H1 (cell line): ENCODE data around the gene NTRK1. TPM values are rescaled to one million over a fixed set of nuclear protein-coding genes. Genes with fewer than 3 reads are reported as not detected.

ENCODE experiments used
- BCL11A ChIP-seq, 2 experiments: IDR thresholded peaks; one replicate each; pipeline ENCODE4 v1.6.1; 2011; ENCODE audit warnings: low read depth in 2 of 2, low read length in 2 of 2, mild to moderate bottlenecking in 2 of 2
- CTCF ChIP-seq, 3 experiments: IDR thresholded peaks; 1 replicate in 2 of 3; 2 replicates in 1 of 3; pipeline versions ENCODE4 v1.5.1 to v1.6.1; 2011; ENCODE audit warnings: low read length in 3 of 3, mild to moderate bottlenecking in 3 of 3, inconsistent platforms in 2 of 3, low read depth in 1 of 3, moderate library complexity in 1 of 3; ENCODE audit not compliant: insufficient read depth in 1 of 3; ENCODE audit errors: control extremely low read depth in 1 of 3
- E2F6 ChIP-seq: IDR thresholded peaks from 2 replicates; pipeline ENCODE4 v1.6.1; 2012; ENCODE audit warnings: inconsistent platforms
- EP300 ChIP-seq, 2 experiments: IDR thresholded peaks; 1 replicate in 1 of 2; 2 replicates in 1 of 2; pipeline ENCODE4 v1.6.1; 2011 to 2012; ENCODE audit warnings: low read depth in 2 of 2, low read length in 2 of 2, mild to moderate bottlenecking in 2 of 2, borderline replicate concordance in 1 of 2, inconsistent platforms in 1 of 2, moderate library complexity in 1 of 2
- FOSL1 ChIP-seq: IDR thresholded peaks from 2 replicates; pipeline ENCODE4 v1.6.1; 2011; ENCODE audit warnings: mild to moderate bottlenecking, low read depth, low read length, moderate library complexity; ENCODE audit not compliant: insufficient read depth
- HDAC2 ChIP-seq, 2 experiments: fragments of 300-600 bp in 1 of 2; sonication (generic) in 1 of 2; IDR thresholded peaks; 2 replicates each; pipeline ENCODE4 v1.6.1; 2011 to 2012; ENCODE audit warnings: low read depth in 2 of 2, low read length in 2 of 2, mild to moderate bottlenecking in 2 of 2, moderate library complexity in 2 of 2, borderline replicate concordance in 1 of 2, inconsistent platforms in 1 of 2
- KDM4A ChIP-seq: IDR thresholded peaks from one replicate; pipeline ENCODE4 v1.7.1; 2012; ENCODE audit warnings: low read depth, mild to moderate bottlenecking, moderate library complexity, low read length, inconsistent platforms; ENCODE audit not compliant: severe bottlenecking
- NANOG ChIP-seq: IDR thresholded peaks from 2 replicates; pipeline ENCODE4 v1.6.1; 2011; ENCODE audit warnings: low read length, low read depth, mild to moderate bottlenecking, inconsistent platforms; ENCODE audit not compliant: insufficient read depth, poor library complexity, severe bottlenecking
- PHF8 ChIP-seq: fragments of 200-600 bp; sonication (generic); conservative IDR thresholded peaks from 2 replicates; pipeline ENCODE4 v1.7.1; 2012; ENCODE audit warnings: low read depth, mild to moderate bottlenecking, inconsistent platforms, low read length, moderate library complexity
- SIN3A ChIP-seq, 2 experiments: IDR thresholded peaks in 1 of 2; conservative IDR thresholded peaks in 1 of 2; 2 replicates each; pipeline ENCODE4 v1.6.1; 2011 to 2012; ENCODE audit warnings: low read length in 2 of 2, improper control_type of control experiment in 1 of 2, low read depth in 1 of 2, mild to moderate bottlenecking in 1 of 2
- SIRT6 ChIP-seq: IDR thresholded peaks from one replicate; pipeline ENCODE4 v1.7.1; 2012; ENCODE audit warnings: low read length, inconsistent platforms
- TEAD4 ChIP-seq: IDR thresholded peaks from 2 replicates; pipeline ENCODE4 v1.6.1; 2012; ENCODE audit warnings: low read depth, low read length, inconsistent platforms, mixed read lengths
- USF2 ChIP-seq: IDR thresholded peaks from 2 replicates; pipeline ENCODE4 v1.6.1; 2011; ENCODE audit warnings: low read length, improper control_type of control experiment
- polyA plus RNA-seq, 7 experiments: library from polyadenylated mRNA; depleted of rRNA in 3 of 7; stranded (reverse) in 5 of 7; unstranded in 2 of 7; fragments of >200 nt in 5 of 7; fragments of 200-250 nt in 2 of 7; gene quantifications; 1 replicate in 5 of 7; 2 replicates in 1 of 7; 4 replicates in 1 of 7; pipeline versions ENCODE4 v1.2.1 to v1.2.3, GENCODE V29; 2011 to 2013; ENCODE audit warnings: missing spikeins in 2 of 7, mixed read lengths in 2 of 7
- total RNA-seq: library from RNA; stranded (reverse); fragmentation: NEBNext Ultra II Directional; extraction: Animal tissue kit (Norgen Biotek cat#: 25700); gene quantifications from 2 replicates; pipeline ENCODE4 v1.2.1, GENCODE V29; 2021

Gene NTRK1
- total and polyA plus RNA-seq, 2 of the 8 experiments (the other 6 are each of a cell fraction or from before 2014, with no cell fraction given) = 0.12 to 0.24 TPM

- TF ChIP-seq CTCF (IDR thresholded peaks at IDR 0.05; ENCODE audit: control extremely low read depth in 1 of 3, insufficient read depth in 1 of 3, low read depth in 1 of 3, low read length in 3 of 3) = no peak
- TF ChIP-seq KDM4A = no peak
- TF ChIP-seq TEAD4 = no peak
- peak; percentile 64 for TF ChIP-seq E2F6
- no peak for TF ChIP-seq FOSL1
- no peak for TF ChIP-seq EP300 (IDR thresholded peaks at IDR 0.05; ENCODE audit: borderline replicate concordance in 1 of 2, low read depth in 2 of 2, low read length in 2 of 2)
- TF ChIP-seq NANOG = no peak
- 0 out of 4 replicates have a peak, but pooled peaks of 1 of the 2 experiments have one; percentile 1 for TF ChIP-seq SIN3A (conservative IDR thresholded peaks at IDR 0.05 in 1 of 2, IDR thresholded peaks at IDR 0.05 in 1 of 2; ENCODE audit: low read depth in 1 of 2, low read length in 2 of 2)
- no peak for TF ChIP-seq BCL11A (IDR thresholded peaks at IDR 0.05; ENCODE audit: low read depth in 2 of 2, low read length in 2 of 2)
- TF ChIP-seq HDAC2 (IDR thresholded peaks at IDR 0.05; ENCODE audit: borderline replicate concordance in 1 of 2, low read depth in 2 of 2, low read length in 2 of 2) = no peak
- no peak for TF ChIP-seq USF2
- no peak for TF ChIP-seq PHF8
- TF ChIP-seq SIRT6 = no peak
Observed at GRCh38 chr1:156860628-156861423, at the start of gene NTRK1 (continued).
